Esophagus muscularis mucosa (tissue), 4 donors: Measurements from ENCODE around the gene ATP2B2. TPM values are rescaled to one million over a fixed set of nuclear protein-coding genes. Genes with fewer than 3 reads are reported as not detected.

ENCODE experiments used
- DNase-seq: peaks from one replicate; pipeline ENCODE4 v3.0.0-alpha.2; 2017; ENCODE audit errors: extremely low spot score
- H3K27ac ChIP-seq, 4 donors: fragments of 200-600 bp; sonication (generic); replicated peaks in 1 of 4; 1 replicate in 3 of 4; 2 replicates in 1 of 4; pipeline ENCODE4 v1.5.1; 2016 to 2019; ENCODE audit warnings: mild to moderate bottlenecking in 1 of 4
- H3K27me3 ChIP-seq, 4 donors: fragments of 200-600 bp; sonication (generic); one replicate each; pipeline versions ENCODE4 v1.5.1 to v1.6.0; 2016 to 2019
- H3K36me3 ChIP-seq, 4 donors: fragments of 200-600 bp; sonication (generic); one replicate each; pipeline ENCODE4 v1.5.1; 2016 to 2019
- H3K4me1 ChIP-seq, 4 donors: fragments of 200-600 bp; sonication (generic); one replicate each; pipeline ENCODE4 v1.5.1; 2016 to 2019
- H3K4me3 ChIP-seq, 4 donors: fragments of 200-600 bp; sonication (generic); 1 replicate in 2 of 4; 2 replicates in 2 of 4; pipeline ENCODE4 v1.5.1; 2016 to 2019; ENCODE audit warnings: mild to moderate bottlenecking in 4 of 4, moderate library complexity in 1 of 4
- H3K9me3 ChIP-seq, 4 donors: fragments of 200-600 bp; sonication (generic); 1 replicate in 3 of 4; 2 replicates in 1 of 4; pipeline ENCODE4 v1.5.1; 2016 to 2019
- EP300 ChIP-seq: sonication (generic); formaldehyde crosslinking; IDR thresholded peaks from one replicate; pipeline ENCODE4 v1.6.1; 2017; ENCODE audit warnings: antibody characterized with exemption
- POLR2A ChIP-seq: fragments of 450-650 bp; IDR thresholded peaks from one replicate; pipeline ENCODE4 v1.6.1; 2017; ENCODE audit warnings: antibody characterized with exemption, moderate library complexity, mild to moderate bottlenecking, low read depth
- POLR2AphosphoS5 ChIP-seq, 2 donors: sonication (generic); formaldehyde crosslinking; IDR thresholded peaks; one replicate each; pipeline ENCODE4 v1.6.1; 2017; ENCODE audit warnings: antibody characterized with exemption in 2 of 2
- WGBS: methylation state at CpG from one replicate; pipeline ENCODE4 v1.1.5; 2018; 5-methylcytosine and 5-hydroxymethylcytosine counted together
- intact Hi-C: fragments of 100-400 bp; cut with DNase I; formaldehyde crosslinking; loops from one replicate; pipeline ENCODE4 v1.15.1; 2023
- total RNA-seq, 4 donors: library from RNA; depleted of rRNA; stranded (reverse); fragments of >200 nt; gene quantifications; one replicate each; pipeline versions ENCODE4 v1.1.0 to v1.2.1, GENCODE V29; 2016
- TF ChIP-seq, protein P1 (sequence below), 3 experiments: fragments of 200-600 bp in 2 of 3; fragments of 450-650 bp in 1 of 3; sonication (generic) in 2 of 3; IDR thresholded peaks; one replicate each; pipeline ENCODE4 v1.5.1; 2017 to 2019; ENCODE audit warnings: antibody characterized with exemption in 3 of 3, mild to moderate bottlenecking in 2 of 3, moderate library complexity in 1 of 3

The ATP2B2 gene
- total RNA-seq, 4 donors from 2014 or later: under 0.01 to 0.75 (median 0.39) TPM

DNA sequence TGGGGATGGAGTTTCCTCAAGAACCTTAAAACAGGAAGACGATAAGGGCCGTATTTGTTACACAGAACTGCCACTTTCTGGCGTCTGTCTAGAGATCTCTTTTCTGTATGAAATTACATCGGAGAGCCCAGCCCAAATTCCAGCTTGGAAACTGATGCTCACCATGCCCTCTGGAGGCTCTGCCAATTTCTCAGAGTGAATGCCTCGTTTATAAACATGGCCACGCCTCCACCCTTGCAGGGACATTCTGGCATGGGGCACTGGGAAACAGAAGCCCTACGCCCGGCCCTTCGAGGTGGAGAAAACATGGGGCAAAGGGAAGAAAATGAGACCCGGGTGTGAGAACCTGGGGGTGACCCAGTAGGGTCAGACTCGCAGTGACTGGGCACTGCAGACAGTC, 131.1 kb downstream of the ATP2B2 start:
- 62% methylated on average over 11 of the region's 11 CpGs for whole genome bisulfite sequencing
- intact Hi-C loops: no loop called here
- Histone ChIP-seq H3K27me3 (no peaks in the 10 kb centered on the region), H3K9me3 (no peaks in the 10 kb centered on the region), H3K4me3 (no peak overlapping the region), H3K36me3 (no peaks in the 10 kb centered on the region), H3K4me1 (peaks cover 0 to 12% (median 7%) of the 10 kb centered on the region in 4 donors), H3K27ac (no peak overlapping the region)
- no peak for TF ChIP-seq POLR2A
- TF ChIP-seq, protein P1, sequence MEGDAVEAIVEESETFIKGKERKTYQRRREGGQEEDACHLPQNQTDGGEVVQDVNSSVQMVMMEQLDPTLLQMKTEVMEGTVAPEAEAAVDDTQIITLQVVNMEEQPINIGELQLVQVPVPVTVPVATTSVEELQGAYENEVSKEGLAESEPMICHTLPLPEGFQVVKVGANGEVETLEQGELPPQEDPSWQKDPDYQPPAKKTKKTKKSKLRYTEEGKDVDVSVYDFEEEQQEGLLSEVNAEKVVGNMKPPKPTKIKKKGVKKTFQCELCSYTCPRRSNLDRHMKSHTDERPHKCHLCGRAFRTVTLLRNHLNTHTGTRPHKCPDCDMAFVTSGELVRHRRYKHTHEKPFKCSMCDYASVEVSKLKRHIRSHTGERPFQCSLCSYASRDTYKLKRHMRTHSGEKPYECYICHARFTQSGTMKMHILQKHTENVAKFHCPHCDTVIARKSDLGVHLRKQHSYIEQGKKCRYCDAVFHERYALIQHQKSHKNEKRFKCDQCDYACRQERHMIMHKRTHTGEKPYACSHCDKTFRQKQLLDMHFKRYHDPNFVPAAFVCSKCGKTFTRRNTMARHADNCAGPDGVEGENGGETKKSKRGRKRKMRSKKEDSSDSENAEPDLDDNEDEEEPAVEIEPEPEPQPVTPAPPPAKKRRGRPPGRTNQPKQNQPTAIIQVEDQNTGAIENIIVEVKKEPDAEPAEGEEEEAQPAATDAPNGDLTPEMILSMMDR (IDR thresholded peaks at IDR 0.05): no peak
- no peak for TF ChIP-seq EP300
- TF ChIP-seq POLR2AphosphoS5 (IDR thresholded peaks at IDR 0.05): no peak
- no peak for DNase-seq

DNA sequence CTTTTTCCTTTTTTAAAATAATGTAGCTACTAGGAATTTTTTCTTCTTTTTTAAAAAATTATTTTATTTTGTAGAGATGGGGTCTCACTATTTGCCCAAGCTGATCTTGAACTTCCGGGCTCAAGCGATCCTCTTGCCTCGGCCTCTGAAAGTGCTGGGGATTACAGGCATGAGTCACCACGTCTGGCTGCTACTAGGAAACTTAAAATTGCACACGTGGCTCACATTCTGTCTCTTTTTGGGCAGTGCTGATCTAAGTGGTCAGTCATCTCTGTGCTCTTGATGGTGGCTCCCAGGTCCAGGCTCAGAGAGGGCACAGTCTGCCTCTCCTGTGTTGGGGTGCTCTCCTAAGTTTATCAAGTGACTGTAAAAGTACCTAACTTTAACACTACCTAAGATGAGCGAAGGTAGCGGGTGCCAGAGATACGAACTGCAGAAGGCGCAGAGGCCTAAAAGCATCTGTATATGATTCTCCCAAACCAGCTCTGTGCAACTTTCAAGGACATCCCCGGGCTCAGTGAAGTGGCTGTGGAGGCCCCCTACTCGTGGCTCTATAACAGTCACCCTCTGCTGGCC, 131.6 kb downstream of the ATP2B2 start:
- H3K27ac ChIP-seq: no peak overlapping the region
- no peaks in the 10 kb centered on the region for H3K27me3 ChIP-seq
- intact Hi-C loops: no loop called here
- peaks cover 0 to 12% (median 7%) of the 10 kb centered on the region in 4 donors for H3K4me1 ChIP-seq
- no peaks in the 10 kb centered on the region for H3K9me3 ChIP-seq
- WGBS: 69% methylated on average over 9 of the region's 11 CpGs
- no peak overlapping the region for H3K4me3 ChIP-seq
- no peaks in the 10 kb centered on the region for H3K36me3 ChIP-seq
- TF ChIP-seq POLR2AphosphoS5 (IDR thresholded peaks at IDR 0.05): no peak
- DNase-seq: no peak

DNA sequence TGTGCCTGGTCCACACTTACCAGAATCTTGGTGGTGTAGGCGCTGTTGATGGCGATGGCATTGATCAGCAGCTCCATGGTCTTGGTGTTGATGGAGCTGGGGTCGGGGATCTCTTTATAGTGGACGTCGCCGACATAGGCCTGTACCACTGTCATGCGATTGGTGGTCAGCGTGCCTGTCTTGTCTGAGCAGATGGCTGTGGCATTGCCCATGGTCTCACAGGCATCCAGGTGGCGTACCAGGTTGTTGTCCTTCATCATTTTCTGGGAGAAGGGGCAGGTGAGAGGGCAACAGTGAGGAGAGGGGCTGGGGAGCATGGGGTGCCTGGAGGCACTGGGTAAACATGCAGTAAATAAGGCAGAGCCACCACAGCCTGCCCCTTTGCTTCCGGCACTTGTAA, 133.6 kb downstream of the ATP2B2 start:
- WGBS: 96% methylated on average over 10 of the region's 10 CpGs
- intact Hi-C loops: no loop called here
- TF ChIP-seq POLR2AphosphoS5 (IDR thresholded peaks at IDR 0.05) (no peak), EP300 (no peak), POLR2A (no peak)
- TF ChIP-seq, protein P1 (IDR thresholded peaks at IDR 0.05): no peak
- Histone ChIP-seq H3K4me3 (no peak overlapping the region), H3K27ac (no peak overlapping the region), H3K9me3 (no peaks in the 10 kb centered on the region), H3K36me3 (no peaks in the 10 kb centered on the region), H3K27me3 (no peaks in the 10 kb centered on the region), H3K4me1 (peaks cover 0 to 5% (median 2%) of the 10 kb centered on the region in 4 donors)
- no peak for DNase-seq

GRCh38 chr3:10371167-10371566, 134.2 kb downstream of the ATP2B2 start:
- DNase-seq: no peak
- no peaks in the 10 kb centered on the region for H3K36me3 ChIP-seq
- no peaks in the 10 kb centered on the region for H3K27me3 ChIP-seq
- no peaks in the 10 kb centered on the region for H3K9me3 ChIP-seq
- intact Hi-C loops: no loop called here
- H3K4me1 ChIP-seq: no peaks in the 10 kb centered on the region
- WGBS: 90% methylated on average over 3 of the region's 3 CpGs
- no peak for TF ChIP-seq POLR2A
- TF ChIP-seq EP300: no peak
- TF ChIP-seq POLR2AphosphoS5 (IDR thresholded peaks at IDR 0.05): no peak
- TF ChIP-seq, protein P1 (IDR thresholded peaks at IDR 0.05): no peak
- H3K4me3 ChIP-seq: no peak overlapping the region
- no peak overlapping the region for H3K27ac ChIP-seq

- WGBS: 43% methylated on average over 10 of the region's 10 CpGs
- intact Hi-C loops: no loop called here
- Histone ChIP-seq H3K4me1 (no peaks in the 10 kb centered on the region), H3K27me3 (peaks cover 0 to 1% (median 0%) of the 10 kb centered on the region in 4 donors), H3K9me3 (no peaks in the 10 kb centered on the region), H3K27ac (no peak overlapping the region), H3K4me3 (no peak overlapping the region), H3K36me3 (no peaks in the 10 kb centered on the region)
- no peak for DNase-seq
- TF ChIP-seq EP300 (no peak), POLR2AphosphoS5 (IDR thresholded peaks at IDR 0.05) (no peak), POLR2A (no peak)
- TF ChIP-seq, protein P1 (IDR thresholded peaks at IDR 0.05): no peak
Measured at GRCh38 chr3:10370429-10370828, 135.0 kb downstream of the ATP2B2 start.
